ENCODE results near the gene GRAP2.

- TF ChIP-seq, protein P1, sequence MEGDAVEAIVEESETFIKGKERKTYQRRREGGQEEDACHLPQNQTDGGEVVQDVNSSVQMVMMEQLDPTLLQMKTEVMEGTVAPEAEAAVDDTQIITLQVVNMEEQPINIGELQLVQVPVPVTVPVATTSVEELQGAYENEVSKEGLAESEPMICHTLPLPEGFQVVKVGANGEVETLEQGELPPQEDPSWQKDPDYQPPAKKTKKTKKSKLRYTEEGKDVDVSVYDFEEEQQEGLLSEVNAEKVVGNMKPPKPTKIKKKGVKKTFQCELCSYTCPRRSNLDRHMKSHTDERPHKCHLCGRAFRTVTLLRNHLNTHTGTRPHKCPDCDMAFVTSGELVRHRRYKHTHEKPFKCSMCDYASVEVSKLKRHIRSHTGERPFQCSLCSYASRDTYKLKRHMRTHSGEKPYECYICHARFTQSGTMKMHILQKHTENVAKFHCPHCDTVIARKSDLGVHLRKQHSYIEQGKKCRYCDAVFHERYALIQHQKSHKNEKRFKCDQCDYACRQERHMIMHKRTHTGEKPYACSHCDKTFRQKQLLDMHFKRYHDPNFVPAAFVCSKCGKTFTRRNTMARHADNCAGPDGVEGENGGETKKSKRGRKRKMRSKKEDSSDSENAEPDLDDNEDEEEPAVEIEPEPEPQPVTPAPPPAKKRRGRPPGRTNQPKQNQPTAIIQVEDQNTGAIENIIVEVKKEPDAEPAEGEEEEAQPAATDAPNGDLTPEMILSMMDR (IDR thresholded peaks at IDR 0.05; ENCODE audit: low read length) = no peak
- no peak for TF ChIP-seq EZH2phosphoT487 (IDR thresholded peaks at IDR 0.05; ENCODE audit: low read length)
These were observed 56.2 kb downstream of the GRAP2 start for GRCh38 chr22:39956932-39957664.
